ENCODE results near the gene KRT83.

- no peak for TF ChIP-seq CTCF (conservative IDR thresholded peaks at IDR 0.05; ENCODE audit: low read length)
- no peak for TF ChIP-seq EZH2phosphoT487 (IDR thresholded peaks at IDR 0.05; ENCODE audit: borderline replicate concordance)
Measured at GRCh38 chr12:52270541-52271070, 50.6 kb downstream of the KRT83 start.

Data from Loucy (cell line).